ENCODE data around the gene DNAJC17.

Gene DNAJC17

GRCh38 chr15:40807028-40807887 is at the start of gene DNAJC17, which contains the start of gene ZFYVE19:
Gene DNAJC17, minus strand, starts transcription at chr15:40807473. Its CDS starts 27 bp downstream, at chr15:40807446.
Gene ZFYVE19, plus strand, starts transcription at chr15:40807089. Its CDS starts 501 bp downstream, at chr15:40807590.
- peak; percentile 95 to 99 for DNase-seq

GRCh38 chr15:40856746-40857145 is 49.5 kb upstream of the DNAJC17 start:
- DNase-seq = no peak

GRCh38 chr15:40855706-40856234 is 48.5 kb upstream of the DNAJC17 start:
- DNase-seq = no peak

- no peak for DNase-seq
Measured at GRCh38 chr15:40854161-40854560, 46.9 kb upstream of the DNAJC17 start.

GRCh38 chr15:40853241-40853890 is 46.1 kb upstream of the DNAJC17 start:
- DNase-seq = no peak

GRCh38 chr15:40852529-40852928 is 45.3 kb upstream of the DNAJC17 start:
- DNase-seq = no peak

- DNase-seq = no peak
Measured at GRCh38 chr15:40850576-40851112, 43.4 kb upstream of the DNAJC17 start.

- peak; percentile 51 to 64 for DNase-seq
Measured at GRCh38 chr15:40847223-40847961, 40.1 kb upstream of the DNAJC17 start.

GRCh38 chr15:40846841-40847222 is 39.6 kb upstream of the DNAJC17 start:
- DNase-seq = no peak

- DNase-seq = peak; percentile 50 to 63
Measured at GRCh38 chr15:40845511-40846284, 38.4 kb upstream of the DNAJC17 start.

GRCh38 chr15:40845036-40845435 is 37.8 kb upstream of the DNAJC17 start:
- no peak for DNase-seq

- DNase-seq = peak in 1 of 2 experiments; percentile 44
Measured at GRCh38 chr15:40844696-40845030, 37.4 kb upstream of the DNAJC17 start.

- peak; percentile 44 to 61 for DNase-seq
Measured at GRCh38 chr15:40843885-40844695, 36.8 kb upstream of the DNAJC17 start, which contains the start of gene SPINT1. Gene SPINT1, plus strand, starts transcription at chr15:40844048. Its CDS starts 507 bp downstream, at chr15:40844555.

GRCh38 chr15:40843261-40843884 is 36.1 kb upstream of the DNAJC17 start:
- no peak for DNase-seq

- no peak for DNase-seq
Measured at GRCh38 chr15:40841741-40842140, 34.5 kb upstream of the DNAJC17 start.

- no peak for DNase-seq
Measured at GRCh38 chr15:40838756-40839155, 31.5 kb upstream of the DNAJC17 start.

- no peak for DNase-seq
Measured at GRCh38 chr15:40836020-40836419, 28.7 kb upstream of the DNAJC17 start.

GRCh38 chr15:40832903-40833302 is 25.6 kb upstream of the DNAJC17 start:
- no peak for DNase-seq

- DNase-seq = no peak
Measured at GRCh38 chr15:40831861-40832260, 24.6 kb upstream of the DNAJC17 start.

GRCh38 chr15:40830884-40831283 is 23.6 kb upstream of the DNAJC17 start:
- peak; percentile 85 to 92 for DNase-seq

- no peak for DNase-seq
Measured at GRCh38 chr15:40829115-40829514, 21.8 kb upstream of the DNAJC17 start.
